Suppressor macrophage treated with lipopolysaccharide for 1 hour (primary cell): ENCODE data around the gene PDE8A.
A peak's percentile ranks its signal among the peaks of the same experiment; 100 is the strongest.

Experiments
- DNase-seq, 3 donors: peaks; one replicate each; pipeline ENCODE4 v3.0.0-alpha.2; 2020 to 2022

PDE8A gene

DNA sequence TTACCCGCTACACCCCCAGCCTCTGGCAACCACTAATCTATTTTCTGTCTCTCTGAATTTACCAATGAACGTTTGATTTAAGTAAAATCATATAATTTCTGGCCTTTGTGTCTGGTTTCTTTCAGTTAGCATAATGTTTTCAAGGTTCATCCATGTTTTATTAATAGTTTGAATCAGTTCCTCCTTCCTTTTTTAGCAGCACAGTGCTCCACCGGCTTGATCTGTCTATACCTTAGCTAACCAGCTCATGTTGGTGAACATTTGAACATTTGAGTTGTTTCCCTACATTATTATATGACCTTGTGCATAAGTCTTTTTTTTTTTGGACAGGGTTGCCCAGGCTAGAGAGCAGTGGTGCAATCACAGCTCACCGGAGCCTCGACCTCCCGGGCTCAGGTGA, 33.3 kb downstream of the PDE8A start:
- no peak for DNase-seq

DNA sequence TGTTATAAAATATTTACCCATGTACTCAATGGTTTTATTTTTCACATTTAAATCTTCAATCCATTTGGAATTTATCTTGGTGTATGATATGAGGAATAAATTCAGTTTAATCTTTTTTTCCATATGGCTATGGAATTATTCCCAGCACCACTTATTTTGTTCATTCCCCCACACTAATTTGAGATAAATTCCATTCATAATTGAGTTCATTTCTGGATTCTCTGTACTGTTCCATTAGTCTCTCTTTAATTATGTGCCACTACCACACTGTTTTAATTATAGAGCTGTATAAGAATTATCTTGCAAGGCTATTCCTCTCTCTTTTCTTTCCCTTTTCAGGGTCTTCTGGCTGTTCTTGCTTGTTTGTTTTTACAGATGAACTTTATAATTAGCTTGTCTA, 34.6 kb downstream of the PDE8A start:
- DNase-seq: no peak

DNA sequence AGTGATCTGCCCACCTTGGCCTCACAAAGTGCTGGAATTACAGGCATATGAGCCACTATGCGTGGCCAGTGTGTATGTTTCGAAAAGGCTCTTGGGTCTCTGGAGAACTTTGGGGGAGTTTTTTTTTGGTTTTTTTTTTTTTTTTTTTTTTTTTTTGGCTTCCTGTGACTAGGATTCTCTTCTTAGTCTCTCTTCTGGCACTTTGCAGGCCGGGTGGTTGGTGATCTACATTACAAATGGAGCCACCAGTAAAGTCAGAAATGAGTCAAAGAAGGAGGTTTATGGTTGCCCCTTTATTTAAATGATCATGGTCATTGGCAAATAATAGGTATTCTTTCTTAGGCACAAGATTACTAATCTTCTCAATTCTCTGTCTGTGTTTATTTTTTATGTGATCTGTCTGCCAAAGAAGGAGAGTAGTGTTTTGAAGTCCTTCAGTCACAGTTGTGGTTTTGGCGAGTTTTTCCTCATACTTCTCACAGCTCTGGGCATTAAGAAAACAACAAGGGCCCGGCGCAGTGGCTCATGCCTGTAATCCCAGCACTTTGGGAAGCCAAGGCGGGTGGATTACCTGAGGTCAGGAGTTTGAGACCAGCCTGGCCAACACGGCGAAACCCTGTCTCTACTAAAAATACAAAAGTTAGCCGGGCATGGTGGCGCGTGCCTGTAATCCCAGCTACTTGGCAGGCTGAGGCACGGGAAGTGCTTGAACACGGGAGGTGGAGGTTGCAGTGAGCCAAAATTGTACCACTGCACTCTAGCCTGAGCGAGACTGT, 38.3 kb downstream of the PDE8A start:
- DNase-seq: no peak

DNA sequence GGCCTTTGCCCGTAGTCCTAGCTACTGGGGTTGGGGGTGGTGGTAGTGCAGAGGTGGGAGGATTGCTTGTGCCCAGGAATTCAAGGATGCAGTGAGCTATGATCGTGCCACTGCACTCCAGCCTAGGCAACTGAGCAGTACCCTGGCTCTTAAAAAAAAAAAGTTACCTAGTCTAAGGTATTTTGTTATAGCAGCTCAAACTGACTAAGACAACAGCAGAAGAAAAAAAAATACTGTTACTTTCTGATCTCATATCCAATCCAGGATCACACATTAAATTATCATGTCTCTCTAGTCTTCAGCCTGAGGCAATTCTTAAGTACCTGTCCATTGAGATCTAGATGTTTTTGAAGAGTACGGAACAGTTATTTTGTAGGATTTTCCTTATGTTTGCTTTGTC, 39.8 kb downstream of the PDE8A start:
- DNase-seq: no peak

DNA sequence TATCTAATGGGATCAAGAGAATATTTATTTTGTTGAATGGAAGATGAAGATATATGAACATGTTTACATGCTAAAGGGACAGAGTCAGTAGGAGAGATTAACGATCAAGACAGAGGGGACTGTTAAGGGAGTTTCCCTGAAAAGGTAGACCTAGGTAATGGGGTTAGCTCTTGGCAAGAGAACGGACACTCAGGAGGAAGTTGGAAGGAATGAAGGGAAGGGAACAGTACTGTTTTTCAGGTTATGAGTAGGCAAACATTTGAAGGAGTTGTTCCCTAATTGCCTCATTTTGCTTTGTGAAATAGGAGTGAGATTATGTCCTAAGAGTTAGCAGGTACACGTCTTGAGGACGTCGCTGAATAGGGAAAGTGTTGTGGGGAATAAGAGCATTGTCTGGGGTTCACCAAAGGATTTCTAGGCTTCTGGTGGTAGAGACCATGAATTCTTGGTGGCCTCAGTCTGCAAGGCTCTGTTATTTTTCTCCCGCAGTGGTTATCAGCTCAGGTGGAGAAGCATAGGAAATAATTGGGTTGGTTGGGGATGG, 41.3 kb downstream of the PDE8A start:
- DNase-seq: no peak

DNA sequence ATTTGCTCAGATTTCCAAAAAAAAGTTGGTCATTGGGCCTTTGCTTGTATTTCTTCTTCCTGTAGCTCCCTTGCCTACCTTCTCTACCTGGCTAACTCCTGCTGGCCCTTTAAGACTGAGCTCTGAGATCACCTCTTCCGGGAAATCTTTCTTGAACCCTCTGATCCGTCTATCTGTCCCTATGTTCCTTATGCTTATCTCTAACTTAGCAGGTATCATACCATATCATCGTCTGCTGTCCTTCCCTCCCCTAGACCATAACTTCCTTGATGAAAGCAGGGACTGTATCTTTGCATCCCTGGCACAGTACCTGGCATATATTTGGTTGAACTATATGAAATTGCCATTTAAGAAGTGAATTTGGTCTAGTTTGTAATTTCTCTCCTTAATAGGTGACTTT, 42.3 kb downstream of the PDE8A start:
- DNase-seq: no peak

DNA sequence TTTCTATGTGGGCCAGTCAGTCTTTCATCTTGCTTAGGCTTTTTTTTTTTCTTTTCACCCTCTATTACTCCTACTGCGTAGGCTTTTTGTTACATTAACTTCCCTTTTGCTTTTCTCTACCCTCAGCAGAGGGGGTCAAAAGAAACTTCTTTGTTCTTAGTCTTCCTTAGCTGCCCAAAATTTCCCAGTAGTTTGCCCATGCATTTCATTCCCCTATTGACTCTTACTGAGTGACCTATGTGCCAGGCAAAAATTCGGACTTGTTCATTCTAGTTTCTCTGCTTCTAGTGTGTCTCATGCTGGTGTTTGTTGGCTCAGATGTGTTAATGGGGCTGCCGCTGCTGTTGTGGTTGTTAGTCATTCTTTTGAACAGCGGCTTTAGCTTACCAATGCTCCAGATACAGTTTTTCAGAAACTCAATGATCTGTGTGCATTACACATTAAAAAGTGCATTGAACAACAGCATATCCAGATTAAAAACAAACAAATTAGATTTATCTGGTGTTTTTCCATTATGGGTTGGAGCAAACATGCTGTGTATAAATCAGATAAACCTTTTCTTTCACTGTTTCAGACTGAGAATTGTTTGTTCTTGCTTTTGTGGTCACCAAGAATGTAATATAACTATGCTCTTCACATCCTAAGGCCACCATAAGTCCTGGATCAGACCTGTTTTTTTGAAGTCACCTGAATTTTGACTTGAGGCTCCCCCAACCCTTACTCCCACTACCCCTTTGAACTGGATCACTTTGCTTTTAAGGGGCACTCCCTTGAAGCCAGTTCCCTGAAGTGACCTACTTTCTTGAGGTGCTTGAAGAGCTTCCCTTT, 43.1 kb downstream of the PDE8A start:
- peak; percentile 50 to 84 (median 67) for DNase-seq

DNA sequence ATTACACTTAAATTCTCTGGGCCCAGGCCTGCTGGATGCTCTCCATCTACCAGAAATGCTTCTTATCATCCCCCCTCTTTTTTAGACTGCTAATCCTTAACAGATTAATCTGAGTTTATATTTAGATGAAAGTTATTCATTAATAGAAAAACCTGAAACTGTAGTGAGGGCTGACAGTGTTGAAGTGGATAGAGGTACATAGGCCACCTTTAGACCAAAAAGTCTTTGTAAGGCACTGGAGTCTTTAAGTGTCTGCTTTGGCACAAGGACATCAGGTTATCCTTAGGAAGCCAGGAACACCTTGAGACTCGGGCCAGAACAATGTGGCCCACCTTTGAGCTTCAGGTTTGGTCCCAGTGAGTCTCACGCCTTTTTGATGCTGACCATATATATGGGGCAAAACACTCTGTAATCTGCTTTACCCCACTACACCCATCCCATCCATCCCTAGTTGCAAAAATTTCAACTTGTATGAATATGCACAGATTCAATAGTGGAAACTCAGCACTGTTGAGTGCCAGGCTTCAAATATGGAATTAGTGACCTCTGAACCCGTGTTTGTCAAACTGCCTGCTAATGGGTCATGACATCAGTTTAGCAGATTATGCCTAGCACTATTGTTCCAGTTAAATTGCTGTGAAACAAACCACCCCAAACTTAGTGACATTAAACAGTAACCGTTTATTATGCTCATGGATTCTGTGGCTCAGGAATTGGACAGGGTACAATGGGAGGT, 44.0 kb downstream of the PDE8A start:
- DNase-seq: no peak

DNA sequence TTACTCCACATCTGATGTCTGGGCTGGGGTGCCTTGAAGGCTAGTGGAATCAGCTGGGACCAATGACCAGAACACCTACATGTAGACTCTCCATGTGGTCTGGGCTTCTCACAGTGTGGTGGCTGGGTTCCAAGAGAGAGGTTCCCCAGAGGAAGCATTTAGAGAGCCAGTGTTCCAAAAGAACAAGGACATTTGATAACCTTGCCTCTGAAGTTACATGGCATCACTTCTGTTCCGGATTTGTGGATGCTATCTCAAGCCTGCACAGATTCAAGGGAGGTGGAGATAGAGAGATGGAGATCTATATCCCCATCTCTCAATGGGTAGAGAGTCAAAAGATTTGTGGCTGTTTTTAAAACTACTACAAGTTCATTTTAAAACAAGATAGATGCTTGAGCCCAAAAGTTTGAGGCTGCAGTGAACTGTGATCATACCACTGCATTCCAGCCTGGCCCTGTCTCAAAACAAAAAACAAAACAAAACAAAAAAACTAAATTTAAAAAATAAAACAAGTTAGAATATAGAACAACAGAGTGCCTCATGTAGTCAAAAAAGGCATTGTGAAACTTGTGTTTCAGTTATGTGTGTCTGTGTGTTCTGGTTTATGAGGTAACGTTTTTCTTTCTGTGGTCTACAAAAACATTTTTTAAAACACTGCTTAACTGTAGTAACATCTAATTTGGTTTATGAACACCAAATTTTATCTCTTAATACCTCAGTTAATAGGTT, 44.8 kb downstream of the PDE8A start:
- no peak for DNase-seq

DNA sequence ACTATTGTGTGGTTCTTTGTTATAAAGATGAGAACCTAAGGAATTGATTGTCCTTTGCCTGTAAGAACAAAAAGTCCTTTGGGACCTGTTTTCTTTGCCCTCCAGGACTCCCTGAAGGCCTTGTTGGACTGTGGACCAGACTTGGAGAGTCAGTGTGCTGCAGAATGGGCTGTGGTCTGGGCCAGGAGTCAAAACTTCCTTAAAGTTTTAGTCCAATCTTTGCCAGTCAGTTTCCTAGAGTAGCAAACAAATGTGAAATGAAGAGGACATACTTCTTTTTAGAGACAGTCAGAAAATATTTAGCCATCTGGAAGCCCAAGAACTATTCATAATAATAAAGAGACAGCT, 45.4 kb downstream of the PDE8A start:
- DNase-seq: no peak

DNA sequence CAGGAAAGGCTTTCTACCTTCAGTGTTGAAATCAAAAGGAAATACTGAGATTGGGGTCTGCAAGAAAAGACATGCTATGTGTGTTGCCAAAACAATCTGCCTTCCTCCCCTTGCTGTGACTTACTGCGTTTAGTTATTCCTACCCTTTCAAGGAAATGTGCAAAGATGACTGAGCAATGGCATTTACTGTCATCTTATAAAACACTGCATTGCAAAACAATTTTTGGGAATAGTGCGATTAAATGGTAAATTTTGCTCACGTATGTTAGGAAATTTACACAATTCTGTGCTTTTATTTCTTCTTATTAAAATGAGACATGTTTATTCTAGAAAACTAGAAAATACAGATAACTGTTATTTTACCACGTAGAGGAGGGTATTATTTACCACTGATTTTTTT, 45.8 kb downstream of the PDE8A start:
- DNase-seq: peak in 1 of 3 donors; percentile 73

DNA sequence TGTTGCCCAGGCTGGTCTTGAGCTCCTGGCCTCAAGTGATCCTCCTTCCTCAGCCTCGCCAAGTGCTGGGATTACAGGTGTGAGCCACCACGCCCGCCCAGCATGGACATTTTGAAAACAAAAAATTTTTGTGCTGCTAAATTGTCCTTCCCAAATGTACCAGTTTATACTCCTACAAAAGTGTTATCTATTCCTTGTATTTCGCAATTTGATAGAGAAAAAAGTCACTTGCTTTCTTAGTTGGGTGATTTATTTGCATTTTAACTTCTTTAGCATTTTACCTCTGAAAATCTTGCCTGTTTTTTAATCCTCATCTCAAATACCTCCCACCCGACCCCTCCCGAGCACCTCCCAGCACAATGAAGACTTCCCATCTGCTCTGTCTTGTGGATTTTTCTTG, 46.8 kb downstream of the PDE8A start:
- DNase-seq: no peak

DNA sequence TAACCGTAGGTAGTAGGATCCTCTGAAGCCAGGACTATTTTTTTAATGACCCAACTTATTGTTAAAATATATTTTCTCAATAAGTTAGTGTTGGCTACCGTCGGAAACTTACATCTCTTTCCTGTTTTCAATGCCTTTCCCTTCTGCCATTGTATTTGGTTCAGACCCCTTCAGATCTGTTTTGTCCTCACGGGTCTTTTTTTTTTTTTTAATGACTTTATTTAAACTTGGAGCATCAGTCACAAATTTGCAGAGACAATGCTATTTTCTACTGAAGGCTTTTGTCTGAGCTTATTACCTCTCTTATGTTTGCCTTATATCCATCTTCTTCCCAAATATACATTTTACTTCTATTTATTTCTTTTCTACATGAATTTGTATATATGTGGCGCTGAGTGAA, 47.6 kb downstream of the PDE8A start:
- no peak for DNase-seq

DNA sequence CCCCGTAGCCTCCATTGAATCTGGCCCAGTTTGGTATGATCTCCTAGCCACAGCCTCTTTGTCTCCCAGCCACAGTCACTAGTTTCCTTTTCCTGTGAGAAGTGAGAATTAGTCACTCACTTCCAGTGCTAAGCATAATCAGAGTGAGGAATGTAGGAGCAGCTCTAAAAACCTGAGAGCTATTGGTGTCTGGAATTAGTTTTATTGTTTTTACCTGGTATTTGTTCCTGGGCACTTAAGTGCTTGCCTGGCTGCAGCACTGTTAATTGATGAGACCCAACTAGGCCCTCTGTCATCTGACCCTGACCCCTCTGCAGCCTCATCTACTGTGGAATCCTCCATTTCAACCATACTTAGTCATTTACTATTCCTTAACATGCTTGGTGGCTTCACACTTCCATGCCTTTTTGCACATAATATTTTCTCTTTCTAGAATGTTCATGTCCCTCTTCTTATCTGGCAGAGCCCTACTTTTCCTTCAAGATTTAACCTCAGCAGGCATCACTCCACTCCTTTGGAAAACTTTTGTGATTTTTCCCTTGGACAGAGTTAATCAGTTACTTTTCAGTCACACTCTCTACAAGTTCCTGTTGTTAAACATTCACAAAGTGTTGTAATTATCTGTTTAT, 48.8 kb downstream of the PDE8A start:
- peak; percentile 63 to 82 (median 82) for DNase-seq

DNA sequence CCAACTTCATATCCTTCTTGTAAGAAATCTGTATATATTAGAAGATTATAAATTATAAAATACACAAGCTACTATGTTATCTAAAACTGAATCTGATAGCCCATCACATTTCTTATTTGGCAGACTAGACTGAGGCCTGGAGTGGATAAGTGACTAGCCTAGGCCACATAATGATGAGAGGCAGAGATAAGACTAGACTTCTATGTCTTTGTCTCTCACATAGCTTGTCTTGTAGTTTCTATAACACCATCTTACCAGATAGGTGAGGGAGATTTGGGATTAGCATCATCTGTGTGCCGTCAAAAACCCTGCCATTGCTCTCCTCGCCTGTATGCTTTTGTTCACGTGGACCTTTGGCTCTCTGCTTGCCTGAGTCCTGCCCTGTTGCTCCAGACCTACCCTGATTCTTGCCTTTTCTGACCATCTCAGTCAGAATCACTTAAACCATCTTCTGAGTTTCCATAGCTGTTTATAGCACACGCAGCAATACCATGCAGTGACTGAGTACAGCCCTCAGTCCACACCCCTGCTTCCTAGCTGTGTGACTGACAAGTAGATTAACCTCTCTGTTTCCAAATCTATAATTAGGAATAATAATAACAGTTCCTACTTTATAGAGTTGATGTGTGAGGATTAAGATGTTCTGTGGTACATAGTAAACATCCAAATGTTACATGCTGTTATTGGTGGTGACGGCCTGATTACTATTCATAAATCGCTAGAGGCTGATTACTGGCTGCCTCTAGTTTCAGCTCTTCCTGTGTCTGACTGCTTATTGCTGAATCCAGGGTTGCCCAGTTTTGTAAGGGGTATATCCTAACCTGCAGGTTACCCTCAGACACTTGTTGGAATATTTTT, 49.7 kb downstream of the PDE8A start:
- no peak for DNase-seq

DNA sequence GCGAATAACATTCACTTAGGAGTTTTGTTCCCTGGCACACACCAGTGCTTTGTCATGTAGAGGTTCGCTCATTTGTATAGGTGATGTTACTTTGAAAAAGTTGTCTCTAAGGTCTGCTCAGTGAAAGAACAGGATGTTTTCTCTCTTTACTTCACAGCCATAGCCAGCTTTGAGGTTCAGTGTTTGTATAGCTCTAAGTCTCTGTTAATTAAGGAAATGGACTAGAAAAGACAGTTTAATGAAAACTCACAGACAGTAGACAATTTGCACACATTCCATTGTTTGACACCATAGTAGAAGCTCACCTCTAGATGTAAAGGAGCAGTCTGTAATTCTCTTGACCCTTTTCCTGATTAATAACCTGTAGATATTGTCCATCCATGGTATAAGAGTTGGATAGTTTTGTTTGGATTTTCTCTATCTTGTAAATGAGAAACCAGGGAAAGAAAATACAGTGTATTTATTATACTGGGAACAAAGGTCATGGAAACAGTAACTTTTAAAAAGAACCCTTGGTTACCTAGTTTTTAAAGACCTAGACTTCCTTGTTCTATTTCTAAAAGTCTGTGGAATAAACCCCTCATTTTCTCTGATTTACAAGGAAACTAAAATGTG, 50.4 kb downstream of the PDE8A start:
- no peak for DNase-seq

DNA sequence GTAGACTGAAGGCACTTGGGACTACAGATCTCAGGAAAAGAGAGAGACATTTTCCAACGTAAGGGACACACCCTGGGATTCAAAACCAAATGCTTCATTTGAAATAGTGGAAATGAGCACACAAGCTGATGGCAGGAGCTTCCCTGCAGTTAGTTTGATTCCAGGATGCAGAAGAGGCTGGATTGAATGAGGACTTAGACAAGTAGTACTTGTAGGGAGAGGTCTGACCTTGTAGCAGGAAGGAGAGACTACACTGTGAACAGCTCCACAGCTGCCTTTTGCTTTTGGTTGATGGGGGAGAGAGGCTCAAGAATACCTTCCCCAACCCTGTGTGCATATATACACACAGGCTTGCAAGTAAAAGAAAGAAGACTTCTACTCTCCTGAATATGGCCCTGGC, 51.5 kb downstream of the PDE8A start:
- DNase-seq: no peak

DNA sequence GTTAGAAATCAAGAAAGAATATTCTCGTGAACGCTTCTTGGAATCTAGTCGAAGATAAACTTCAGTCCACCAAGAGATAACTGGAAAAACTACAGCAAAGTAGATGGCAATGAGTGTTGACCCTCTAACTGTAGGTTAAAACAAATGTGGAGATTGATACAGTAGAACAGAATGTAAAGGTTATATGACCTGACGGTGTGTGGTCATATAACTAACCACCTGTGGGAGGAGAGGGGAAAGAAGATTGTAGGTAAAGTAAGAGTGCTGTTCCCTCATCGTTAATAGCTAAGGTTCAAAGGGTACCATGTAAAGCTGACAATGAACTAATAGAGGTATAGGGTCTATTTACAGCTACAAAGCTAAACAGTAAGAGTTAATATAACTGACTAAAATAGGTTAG, 52.6 kb downstream of the PDE8A start:
- no peak for DNase-seq

DNA sequence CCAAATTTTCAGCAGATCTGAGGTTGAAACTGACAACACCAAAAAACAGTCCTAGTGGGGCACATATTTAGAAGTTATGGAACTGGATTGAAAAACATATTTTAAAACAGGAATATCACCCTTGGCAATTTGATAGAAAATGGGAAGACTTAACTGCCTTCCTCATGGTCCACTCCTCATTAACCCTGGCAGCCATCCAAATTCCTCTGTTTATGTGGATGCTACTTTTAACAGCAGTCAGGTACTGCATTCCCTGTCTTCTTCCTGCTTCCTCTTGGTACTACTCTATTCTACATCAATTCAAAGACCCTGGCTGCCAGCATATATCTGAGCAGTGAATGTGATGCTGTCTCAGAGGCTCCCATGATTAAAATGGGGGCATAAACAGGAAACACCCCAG, 54.3 kb downstream of the PDE8A start:
- no peak for DNase-seq

DNA sequence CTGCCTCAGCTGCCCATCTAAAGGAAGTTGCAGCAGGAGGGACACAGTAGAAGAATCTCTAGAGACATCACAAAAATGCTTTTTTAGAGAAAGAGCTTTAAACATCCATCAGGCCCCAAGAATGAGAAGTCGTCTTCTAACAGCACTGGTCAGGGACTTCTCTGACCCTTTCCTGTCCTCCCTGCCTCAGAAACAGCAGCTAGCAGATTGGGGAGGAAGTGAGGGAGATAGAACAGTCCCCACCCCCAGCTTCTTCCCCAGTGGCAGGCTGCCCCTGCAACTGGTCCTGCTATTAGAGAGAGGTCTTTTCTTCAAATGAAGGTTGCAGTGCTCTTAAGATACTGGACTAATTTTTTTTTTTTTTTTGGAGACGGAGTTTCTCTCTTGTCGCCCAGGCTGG, 55.1 kb downstream of the PDE8A start:
- peak; percentile 68 to 80 (median 72) for DNase-seq

DNA sequence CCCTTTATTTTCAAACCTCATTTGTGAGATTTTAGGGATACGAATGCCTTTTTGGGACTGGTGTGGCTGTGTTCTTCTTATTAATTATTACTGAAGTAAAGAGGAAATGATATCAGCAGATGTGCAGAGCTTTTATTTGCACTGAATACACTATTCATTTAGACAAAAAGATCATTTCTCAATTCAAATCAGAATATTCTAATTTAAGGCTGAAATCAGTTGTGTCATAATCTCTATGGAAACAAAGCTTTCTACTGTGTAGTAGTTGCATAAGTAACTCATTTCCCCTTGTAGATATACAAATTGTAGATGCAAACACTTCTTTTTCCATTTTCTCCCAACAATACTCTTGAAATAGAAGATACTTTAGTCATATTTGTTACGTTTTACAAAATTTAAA, 56.0 kb downstream of the PDE8A start:
- peak in 2 of 3 donors; percentile 51 to 67 for DNase-seq
